PC-9 (cell line): ENCODE data around the gene CWC15.

Source experiments
- CTCF ChIP-seq: fragments of 200-600 bp; sonication (generic); conservative IDR thresholded peaks from 2 replicates; pipeline ENCODE4 v1.6.1; 2017; ENCODE audit warnings: mixed run types, antibody characterized with exemption, mild to moderate bottlenecking, moderate library complexity
- EZH2 ChIP-seq: fragments of 200-600 bp; sonication (generic); IDR thresholded peaks from 2 replicates; pipeline ENCODE4 v1.8.0; 2017; ENCODE audit warnings: antibody characterized with exemption, low read depth

DNA sequence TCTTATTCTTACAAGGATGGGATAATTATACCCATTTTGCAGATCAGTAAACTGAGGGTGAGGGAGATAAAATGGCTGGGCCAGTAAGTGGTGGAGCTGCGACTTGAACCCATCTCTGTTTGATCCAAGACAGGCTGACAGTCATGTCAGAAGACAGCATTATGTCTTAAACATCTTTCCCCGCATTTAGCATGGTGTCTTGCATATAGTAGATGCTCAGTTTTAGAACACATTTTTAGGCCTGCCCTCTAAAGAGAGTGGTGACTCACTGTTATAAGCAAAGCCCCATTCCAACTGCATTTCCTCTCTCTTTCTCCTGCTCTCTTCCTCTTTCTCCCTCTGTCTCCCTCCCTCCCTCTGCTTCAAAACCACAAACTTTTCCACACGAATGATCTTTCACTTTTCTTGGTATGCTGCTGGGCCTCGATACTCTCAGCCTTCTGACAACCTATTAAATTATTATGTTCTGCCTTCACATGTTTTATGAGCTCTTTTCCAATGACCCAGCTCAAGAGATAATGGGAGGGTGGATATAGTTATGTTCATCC is 25.2 kb downstream of the CWC15 start:
- TF ChIP-seq CTCF, result no peak
- no peak for TF ChIP-seq EZH2
